ELR (cell line): ENCODE measurements around the gene SPDYC.

Experiments
- DNase-seq: peaks from one replicate; pipeline ENCODE4 v3.0.0-alpha.2; 2015; ENCODE audit warnings: low read depth

The SPDYC gene

DNA sequence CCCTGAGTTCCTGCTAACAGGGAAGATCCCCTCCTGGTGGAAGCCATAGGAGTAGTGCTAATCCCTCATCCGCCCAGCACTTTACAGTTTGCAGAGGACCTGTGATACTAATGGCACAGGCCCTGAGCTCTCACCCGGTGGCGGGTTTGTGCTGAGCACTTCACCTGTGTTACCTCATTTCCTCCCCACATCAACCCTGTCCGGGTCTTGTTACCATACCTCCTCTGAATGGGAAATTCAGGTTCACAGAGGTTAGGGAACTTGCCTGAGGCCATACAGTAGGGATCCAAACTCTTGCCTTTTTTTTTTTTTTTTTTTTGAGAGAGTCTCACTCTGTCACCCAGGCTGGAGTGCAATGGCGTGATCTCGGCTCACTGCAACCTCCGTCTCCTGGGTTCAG, 36.9 kb downstream of the SPDYC start:
- DNase-seq, result no peak

DNA sequence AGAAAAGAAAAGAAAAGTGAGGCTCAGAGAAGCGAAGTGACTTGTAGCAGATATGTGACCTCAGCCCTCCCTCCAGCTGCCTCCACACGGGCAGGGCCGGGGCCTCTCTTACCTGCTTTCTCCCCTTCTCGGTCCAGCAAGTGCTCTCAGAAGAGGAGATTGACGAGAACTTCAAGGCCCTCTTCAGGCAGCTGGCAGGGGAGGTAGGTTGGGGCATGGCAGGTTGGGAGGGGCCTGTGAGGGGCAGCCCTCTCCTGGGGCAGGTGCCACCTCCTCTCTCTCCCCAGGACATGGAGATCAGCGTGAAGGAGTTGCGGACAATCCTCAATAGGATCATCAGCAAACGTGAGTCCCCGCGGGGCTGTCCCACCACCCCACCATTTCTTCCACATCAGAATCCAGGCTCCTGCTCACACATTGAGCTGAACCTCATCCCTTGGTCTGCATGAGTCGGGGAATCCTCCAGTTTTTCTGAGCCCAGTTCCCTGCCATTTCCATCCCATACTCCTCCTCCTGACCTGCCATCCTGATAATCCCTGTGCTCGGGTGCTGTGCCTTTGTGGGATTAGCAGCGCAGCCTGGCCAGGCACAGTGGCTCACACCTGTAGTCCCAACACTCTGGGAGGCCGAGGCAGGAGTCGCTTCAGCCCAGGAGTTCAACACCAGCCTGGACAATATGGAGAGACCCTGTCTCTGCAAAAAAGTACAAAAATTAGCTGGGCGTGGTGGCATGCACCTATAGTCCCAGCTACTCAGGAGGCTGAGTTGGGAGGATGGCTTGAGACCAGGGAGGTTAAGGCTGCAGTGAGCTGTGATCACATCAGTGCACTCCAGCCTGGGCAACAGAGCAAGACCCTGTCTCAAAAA, 38.1 kb downstream of the SPDYC start:
- DNase-seq, result no peak

DNA sequence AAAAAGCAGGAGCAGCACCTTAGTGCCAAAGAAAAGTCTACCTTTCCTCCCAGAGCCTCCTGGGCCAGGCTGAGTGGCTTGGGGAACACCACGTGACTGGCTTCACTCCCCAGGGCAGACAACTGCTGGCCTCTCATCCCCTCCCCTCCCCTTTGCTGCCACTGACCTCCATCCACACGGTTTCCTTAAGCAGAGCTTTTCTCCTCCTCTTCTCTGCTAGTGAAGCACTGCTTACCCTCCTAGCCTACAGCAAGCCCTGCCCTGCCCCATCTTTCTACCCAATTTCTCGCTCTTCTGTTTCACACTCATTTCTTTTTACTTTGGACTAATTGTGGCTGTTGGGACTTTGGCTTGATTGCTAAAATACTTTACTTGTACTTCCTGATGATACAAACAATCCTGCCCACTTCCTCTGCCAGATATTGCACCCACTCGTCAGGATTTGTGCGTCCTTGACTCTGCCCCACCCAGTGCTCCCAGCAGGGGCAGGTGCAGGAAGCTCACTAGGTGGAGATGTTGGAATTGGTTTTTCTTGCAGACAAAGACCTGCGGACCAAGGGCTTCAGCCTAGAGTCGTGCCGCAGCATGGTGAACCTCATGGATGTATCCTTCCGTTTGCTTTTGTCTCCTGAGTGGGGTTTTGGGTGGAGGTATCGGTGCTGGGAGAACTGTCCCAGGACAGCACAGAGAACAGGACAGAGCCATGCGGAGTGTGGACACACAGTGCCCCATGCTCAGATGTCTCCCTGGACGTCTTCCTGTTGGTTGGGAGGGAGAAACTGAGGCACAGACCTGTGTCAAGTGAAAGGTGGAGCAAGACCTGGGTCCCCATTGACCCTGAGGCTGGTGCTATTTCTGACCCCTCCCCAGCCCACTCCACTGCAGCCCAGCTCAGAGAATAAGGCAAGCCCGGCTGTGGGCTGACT, 39.0 kb downstream of the SPDYC start:
- no peak for DNase-seq

DNA sequence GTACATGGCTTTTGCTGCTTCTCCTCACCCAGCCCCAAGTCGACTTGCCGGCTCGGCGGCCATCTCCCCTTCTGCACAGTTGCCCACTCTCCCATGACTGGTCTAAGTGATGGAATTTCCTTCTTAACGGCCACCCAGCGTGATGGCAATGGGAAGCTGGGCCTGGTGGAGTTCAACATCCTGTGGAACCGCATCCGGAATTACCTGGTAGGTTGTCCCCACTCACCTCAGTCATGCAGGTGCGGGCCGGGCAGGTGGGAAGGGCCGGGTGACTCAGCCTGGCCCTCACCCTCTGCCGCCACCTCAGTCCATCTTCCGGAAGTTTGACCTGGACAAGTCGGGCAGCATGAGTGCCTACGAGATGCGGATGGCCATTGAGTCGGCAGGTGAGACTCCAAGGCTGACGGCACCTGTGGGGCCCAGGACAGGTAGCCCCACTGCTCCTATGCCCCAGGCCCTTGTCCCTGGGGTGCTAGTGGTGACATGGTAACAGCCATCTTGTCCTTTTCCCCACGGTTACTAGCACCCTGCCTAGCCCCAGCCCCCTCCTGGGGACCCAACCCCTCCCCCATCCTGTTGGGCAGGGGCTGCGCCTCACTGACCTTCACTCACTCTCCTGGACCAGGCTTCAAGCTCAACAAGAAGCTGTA, 39.8 kb downstream of the SPDYC start:
- no peak for DNase-seq

DNA sequence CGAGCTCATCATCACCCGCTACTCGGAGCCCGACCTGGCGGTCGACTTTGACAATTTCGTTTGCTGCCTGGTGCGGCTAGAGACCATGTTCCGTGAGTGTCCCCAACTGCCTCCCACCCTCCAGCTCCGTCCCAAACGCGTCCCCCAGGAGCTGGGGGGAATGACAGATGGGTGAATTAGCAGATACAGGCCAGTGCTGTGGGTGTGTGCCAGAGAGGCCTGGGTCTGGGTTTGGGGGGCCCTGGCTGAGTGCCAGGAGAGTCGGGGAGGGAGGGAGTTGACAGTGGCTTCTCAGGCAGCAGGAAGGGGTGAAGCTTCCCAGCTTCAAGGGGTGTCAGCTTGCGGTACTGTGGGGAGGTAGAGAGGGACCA, 40.3 kb downstream of the SPDYC start:
- no peak for DNase-seq

DNA sequence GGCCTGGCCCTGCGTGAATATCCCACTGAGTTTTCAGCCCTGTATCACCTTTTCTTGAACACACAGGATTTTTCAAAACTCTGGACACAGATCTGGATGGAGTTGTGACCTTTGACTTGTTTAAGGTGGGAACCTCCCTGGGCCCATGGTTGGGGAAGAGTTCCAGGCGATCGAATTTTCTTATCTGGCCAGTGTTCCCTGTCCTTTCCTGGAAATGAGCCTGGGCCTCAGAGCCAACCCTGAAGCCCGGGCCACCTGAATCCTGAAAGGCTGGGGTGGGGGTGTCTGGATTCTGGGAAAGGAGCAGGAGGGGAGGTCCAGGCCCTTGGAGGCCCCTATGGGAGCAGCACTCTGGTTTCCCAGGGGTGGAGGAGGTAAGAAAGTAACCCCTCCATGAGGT, 40.7 kb downstream of the SPDYC start:
- DNase-seq, result no peak

DNA sequence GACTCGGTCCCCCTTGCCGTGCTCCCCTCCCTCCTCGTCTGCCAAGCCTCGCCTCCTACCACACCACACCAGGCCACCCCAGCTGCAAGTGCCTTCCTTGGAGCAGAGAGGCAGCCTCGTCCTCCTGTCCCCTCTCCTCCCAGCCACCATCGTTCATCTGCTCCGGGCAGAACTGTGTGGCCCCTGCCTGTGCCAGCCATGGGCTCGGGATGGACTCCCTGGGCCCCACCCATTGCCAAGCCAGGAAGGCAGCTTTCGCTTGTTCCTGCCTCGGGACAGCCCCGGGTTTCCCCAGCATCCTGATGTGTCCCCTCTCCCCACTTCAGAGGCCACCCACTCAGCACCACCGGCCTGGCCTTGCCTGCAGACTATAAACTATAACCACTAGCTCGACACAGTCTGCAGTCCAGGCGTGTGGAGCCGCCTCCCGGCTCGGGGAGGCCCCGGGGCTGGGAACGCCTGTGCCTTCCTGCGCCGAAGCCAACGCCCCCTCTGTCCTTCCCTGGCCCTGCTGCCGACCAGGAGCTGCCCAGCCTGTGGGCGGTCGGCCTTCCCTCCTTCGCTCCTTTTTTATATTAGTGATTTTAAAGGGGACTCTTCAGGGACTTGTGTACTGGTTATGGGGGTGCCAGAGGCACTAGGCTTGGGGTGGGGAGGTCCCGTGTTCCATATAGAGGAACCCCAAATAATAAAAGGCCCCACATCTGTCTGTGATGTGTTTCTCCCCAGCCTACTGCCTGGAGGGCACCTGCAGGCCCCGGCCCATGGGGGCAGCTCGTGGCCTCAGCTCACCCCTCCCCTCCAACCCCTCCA, 41.5 kb downstream of the SPDYC start:
- no peak for DNase-seq

DNA sequence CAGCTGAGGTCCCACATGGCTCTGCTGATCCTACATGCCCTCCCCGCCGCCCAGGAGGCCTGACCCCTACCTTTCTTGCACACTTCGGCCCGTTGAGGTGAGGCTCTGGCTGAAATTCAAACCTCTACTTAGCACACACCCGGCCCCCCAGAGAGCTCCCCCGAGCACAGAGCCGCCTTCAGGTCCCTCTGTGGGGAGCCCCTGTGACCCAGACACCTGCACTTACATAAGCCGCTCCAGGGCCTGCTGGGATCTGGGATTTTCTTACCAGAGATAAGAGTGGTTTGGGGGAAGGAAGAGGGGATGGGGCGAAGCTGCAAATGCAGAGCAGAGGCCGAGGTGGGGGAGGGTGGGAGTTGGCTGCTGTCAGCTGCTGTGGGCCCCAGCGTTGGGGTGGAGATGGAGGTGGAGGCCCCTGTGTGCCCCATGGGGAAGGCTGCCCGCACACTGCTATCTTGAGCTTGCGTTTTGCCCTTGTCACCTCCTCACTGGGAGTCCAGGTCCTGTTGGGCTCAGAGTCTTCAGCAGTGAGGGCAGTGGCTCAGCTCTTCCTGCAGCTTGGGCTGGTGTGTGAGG, 42.3 kb downstream of the SPDYC start:
- no peak for DNase-seq

DNA sequence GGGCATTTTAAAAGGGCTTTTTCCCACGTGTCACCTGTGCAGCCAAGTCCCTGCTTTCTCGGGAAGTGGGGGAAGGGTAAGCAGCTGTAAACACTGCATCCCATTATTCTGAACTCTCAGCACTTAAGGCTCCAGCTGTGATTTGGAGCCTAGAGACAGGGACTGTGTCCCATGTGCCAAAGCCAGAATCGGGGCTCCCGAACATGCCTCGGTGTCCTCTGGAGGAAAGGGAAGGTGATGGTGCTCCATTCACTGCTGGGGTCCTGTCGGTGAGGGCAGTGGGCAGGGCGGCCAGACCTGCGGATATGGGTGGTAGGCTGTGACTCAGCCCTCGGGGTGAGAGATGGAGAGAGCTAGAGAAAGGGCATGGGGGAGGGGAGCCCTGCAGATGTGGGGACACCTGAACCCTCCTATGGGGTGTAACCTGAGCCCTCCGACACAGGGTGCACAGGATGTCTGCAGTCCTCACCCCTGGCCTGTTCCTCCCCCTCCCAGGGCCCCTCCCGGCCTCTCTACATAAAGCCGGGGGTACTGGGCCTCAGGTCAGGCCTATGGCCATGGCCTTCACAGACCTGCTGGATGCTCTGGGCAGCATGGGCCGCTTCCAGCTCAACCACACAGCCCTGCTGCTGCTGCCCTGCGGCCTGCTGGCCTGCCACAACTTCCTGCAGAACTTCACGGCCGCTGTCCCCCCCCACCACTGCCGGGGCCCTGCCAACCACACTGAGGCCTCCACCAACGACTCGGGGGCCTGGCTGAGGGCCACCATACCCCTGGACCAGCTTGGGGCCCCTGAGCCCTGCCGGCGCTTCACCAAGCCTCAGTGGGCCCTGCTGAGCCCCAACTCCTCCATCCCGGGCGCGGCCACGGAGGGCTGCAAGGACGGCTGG, 43.5 kb downstream of the SPDYC start:
- peak; percentile 16 for DNase-seq

DNA sequence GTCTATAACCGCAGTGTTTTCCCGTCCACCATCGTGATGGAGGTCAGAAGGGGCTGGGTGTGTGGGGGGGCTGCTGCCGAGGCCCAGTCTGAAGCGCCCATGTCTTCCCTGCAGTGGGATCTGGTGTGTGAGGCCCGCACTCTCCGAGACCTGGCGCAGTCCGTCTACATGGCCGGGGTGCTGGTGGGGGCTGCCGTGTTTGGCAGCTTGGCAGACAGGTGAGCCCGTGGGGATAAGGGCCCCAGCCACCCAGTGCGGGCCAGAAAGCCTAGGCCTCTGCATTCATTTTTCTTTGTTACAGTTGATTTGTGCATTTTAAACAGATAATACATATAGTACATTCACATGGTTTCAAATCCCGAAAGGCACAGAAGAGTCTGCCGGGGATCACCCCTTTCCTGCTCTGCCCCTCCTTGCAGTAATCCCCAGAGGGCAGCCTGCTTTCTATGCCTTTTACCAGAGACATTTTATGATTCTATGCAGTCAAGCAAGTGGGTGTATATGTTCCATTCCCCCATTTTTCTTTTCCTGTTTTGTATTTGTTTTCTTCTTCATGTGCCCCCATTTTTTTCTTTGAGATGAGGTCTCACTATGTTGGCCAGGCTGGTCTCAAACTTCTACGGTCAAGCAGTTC, 44.3 kb downstream of the SPDYC start:
- DNase-seq, result no peak

DNA sequence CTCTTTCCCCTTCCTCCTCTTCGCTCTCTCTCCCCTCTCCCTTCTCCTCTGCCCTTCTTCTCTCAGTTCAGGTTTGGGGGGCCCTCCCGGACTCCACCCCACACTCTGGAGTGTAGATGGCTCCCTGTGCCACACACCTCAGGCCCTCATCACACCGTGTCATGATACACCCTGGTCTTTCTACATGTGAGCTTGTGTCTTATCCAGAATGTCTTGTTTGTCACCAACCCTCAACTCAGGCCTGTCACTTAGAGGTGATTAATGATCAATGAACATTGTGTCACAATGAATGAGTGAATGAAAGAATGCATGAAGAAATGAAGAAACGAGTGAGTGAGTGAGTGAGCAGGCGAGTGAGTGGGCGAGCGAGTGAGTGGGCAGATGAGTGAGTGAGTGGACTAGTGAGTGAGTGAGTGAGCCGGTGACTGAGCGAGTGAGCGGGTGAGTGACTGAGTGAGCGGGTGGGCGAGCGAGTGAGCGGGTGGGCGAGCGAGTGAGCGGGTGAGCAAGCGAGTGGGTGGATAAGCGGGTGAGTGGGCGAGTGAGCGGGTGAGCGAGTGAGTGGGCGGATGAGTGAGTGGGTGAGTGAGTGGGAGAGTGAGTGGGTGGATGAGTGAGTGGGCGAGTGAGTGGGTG, 45.5 kb downstream of the SPDYC start:
- DNase-seq, result no peak

DNA sequence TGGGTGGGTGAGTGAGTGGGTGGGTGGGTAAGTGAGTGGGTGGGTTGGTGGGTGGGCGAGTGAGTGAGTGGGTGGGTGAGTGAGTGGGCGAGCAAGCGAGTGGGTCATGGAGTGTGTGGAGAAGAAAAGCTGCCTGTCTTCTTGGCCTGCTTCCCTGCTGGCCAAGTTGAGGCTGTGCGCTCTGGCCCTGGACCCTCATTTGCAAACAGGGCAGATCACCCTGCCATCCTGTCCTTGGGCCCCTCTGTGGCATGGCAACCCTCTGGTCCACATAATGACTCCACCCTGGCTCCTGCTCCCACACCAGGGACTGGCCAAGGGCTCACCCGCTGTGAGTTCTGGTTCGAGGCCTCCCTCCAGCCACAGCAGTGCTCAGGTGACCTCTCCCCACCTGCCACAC, 46.8 kb downstream of the SPDYC start:
- DNase-seq, result peak; percentile 17

DNA sequence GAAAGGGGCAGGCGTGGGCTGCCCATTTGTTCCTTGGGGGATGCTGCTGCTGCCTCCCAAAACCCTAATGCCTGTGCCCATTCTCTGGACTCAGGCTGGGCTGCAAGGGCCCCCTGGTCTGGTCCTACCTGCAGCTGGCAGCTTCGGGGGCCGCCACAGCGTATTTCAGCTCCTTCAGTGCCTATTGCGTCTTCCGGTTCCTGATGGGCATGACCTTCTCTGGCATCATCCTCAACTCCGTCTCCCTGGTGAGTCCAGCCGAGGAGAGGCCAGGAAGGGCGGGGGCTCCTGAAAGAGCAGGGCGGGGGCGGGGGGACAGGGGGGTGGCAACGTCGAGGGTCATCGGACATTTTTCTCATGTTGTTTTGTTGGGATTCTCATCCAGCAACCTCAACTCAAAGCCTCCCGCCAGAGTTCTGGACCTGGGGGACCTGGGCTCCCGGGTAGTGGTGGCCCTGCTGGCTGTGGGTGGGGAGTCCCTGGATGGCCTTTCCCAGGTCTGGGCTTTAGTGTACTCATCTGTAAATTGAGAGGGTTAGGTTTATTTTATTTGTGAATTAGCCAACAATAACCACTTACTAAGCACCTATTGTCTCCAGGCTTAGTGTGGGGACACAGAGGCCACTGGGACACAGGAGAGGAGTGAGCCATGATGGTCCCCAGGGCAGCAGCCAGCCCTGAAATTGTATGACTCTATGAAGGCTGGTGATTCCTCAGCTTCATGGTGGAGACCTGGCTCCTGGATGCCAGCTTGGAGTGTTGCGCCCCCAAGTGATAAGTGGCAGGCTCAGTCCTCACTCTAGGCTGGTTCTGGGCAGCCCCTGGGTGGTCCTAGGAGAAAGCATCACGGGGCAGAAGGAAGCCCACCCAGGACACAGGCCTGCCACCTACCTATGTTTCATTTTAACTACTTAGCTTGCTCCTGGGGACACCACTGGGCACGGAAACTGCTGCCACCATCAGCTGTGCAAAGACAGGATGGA, 47.7 kb downstream of the SPDYC start:
- no peak for DNase-seq

DNA sequence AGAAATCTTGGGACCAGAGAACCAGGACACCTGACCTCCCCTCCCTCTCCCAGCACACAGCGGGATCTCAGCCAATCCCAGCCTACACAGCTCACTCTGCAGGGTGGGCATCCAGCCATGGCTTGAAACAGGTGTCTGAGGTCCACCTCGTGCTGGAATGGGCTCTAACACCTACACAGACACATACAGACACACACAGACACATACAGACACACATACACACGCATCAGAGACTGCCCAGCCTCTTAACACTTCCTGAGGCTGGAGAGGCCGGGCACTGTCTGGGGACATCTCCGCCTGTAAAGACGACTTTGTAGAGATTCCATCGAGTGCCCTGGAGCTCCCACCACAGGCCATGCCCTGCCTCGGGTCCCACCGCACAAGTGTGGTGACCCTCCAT, 48.4 kb downstream of the SPDYC start:
- DNase-seq, result no peak

DNA sequence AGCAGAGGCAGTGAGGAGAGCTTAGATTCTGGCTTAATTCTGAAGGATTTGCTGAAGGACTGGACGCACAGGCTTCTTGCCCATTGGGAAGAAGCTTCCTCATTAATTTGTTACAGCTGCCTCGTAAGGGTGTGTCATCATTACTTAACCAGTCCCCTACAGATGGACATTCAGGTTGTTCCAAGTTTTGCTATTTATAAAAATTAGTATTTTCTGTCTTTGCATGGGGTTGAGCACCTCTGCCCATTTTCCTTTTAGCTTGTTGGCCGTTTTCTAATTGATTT, 49.8 kb downstream of the SPDYC start:
- peak; percentile 51 for DNase-seq

DNA sequence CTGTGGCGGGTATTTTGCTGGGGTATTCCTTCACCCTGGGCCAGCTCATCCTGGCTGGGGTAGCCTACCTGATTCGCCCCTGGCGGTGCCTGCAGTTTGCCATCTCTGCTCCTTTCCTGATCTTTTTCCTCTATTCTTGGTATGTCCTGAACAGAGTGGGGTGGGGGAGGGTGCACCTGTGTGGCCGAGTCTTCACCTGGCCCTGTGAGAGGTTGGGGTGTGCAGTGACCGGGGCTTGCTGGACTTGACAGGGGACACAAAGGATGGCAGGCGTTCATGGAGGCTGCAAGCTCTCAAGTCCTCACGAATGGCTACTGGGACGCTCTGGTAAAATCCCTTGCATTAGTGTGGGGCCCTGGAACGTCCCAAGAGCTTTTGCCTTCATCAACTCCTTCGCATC, 51.0 kb downstream of the SPDYC start:
- no peak for DNase-seq
